Left cardiac atrium (tissue), 4 donors: ENCODE data around the gene ITPR3. TPM values are rescaled to one million over a fixed set of nuclear protein-coding genes. Genes with fewer than 3 reads are reported as not detected.

Source experiments
- ATAC-seq, 2 donors: fragments of 200-7000 bp; cut with Tn5 transposase; one replicate each; pipeline ENCODE4 v1.9.1; 2020; ENCODE audit warnings: mild to moderate bottlenecking in 2 of 2, moderate library complexity in 2 of 2
- DNase-seq: peaks from one replicate; pipeline ENCODE4 v3.0.0-alpha.2; 2020
- intact Hi-C, 2 donors: fragments of 100-400 bp; cut with DNase I; formaldehyde crosslinking; loops; one replicate each; pipeline versions ENCODE4 v1.14.1 to v1.15.1; 2022 to 2023
- total RNA-seq, 2 donors: library from RNA; stranded (reverse); fragmentation: NEBNext Ultra II Directional; extraction: Animal tissue kit (Norgen Biotek cat#: 25700); gene quantifications; one replicate each; pipeline ENCODE4 v1.2.1, GENCODE V29; 2021
- donor health status: DM: no; HTN: yes; CAD: no.
- donor health status: DM: no; HTN: yes; CAD: no; lungs with severe emphysema.
- donor health status: DM: yes; HTN: yes; CAD: no.
- donor health status: Dilated cardiomyopathy.

Gene ITPR3
- total RNA-seq, 2 donors from 2014 or later: 9.6 to 16.6 TPM

- ATAC-seq (no peak), DNase-seq (no peak)
- intact Hi-C loops: loop anchor here (2.0 to 10.0 kb wide), 3 partner anchors 65 to 111 kb away; no protein-coding TSS in a partner anchor
These were observed 78.6 kb downstream of the ITPR3 start for GRCh38 chr6:33699739-33700138.

- ATAC-seq: peak; percentile 13 to 45
- peak; percentile 68 for DNase-seq
These were observed 79.4 kb downstream of the ITPR3 start for GRCh38 chr6:33700391-33701050.

GRCh38 chr6:33702345-33702977 is 81.3 kb downstream of the ITPR3 start:
- peak; percentile 25 to 75 for ATAC-seq
- peak; percentile 14 for DNase-seq
- intact Hi-C loops: no loop called here

More at GRCh38 chr6:33700391-33701050, 79.4 kb downstream of the ITPR3 start:
- intact Hi-C loops: loop anchor here (2.0 kb wide), 2 partner anchors 110 to 112 kb away; no protein-coding TSS in a partner anchor

GRCh38 chr6:33704215-33705066 is 83.3 kb downstream of the ITPR3 start:
- intact Hi-C loops: no loop called here
- DNase-seq (no peak), ATAC-seq (no peak)

- ATAC-seq (no peak), DNase-seq (no peak)
- intact Hi-C loops: no loop called here
These were observed 84.3 kb downstream of the ITPR3 start for GRCh38 chr6:33705268-33705885.

GRCh38 chr6:33705955-33706725 is 85.0 kb downstream of the ITPR3 start:
- DNase-seq (peak; percentile 13), ATAC-seq (no peak)
- intact Hi-C loops: no loop called here

- intact Hi-C loops: no loop called here
- ATAC-seq: no peak
- peak; percentile 5 for DNase-seq
These were observed 86.6 kb downstream of the ITPR3 start for GRCh38 chr6:33707771-33708170.

GRCh38 chr6:33708516-33709204 is 87.5 kb downstream of the ITPR3 start:
- no peak for ATAC-seq
- peak; percentile 0 for DNase-seq
- intact Hi-C loops: no loop called here

GRCh38 chr6:33709605-33710295 is 88.6 kb downstream of the ITPR3 start:
- peak in 1 of 2 donors; percentile 2 for ATAC-seq
- intact Hi-C loops: loop anchor here in 1 of 2 donors (2.0 kb wide), 1 partner anchor 53 kb away; no protein-coding TSS in a partner anchor
- peak; percentile 18 for DNase-seq

GRCh38 chr6:33710296-33711121 is 89.4 kb downstream of the ITPR3 start:
- DNase-seq (no peak), ATAC-seq (no peak)
- intact Hi-C loops: loop anchor here in 1 of 2 donors (2.0 kb wide), 1 partner anchor 52 kb away; no protein-coding TSS in a partner anchor

GRCh38 chr6:33711140-33712129 is 90.3 kb downstream of the ITPR3 start, which contains the start of gene UQCC2:
TSS of gene UQCC2 (minus strand) at chr6:33711700. CDS start at chr6:33711686, 14 bp downstream.
- peak; percentile 97 to 99 for ATAC-seq
- intact Hi-C loops: loop anchor here in 1 of 2 donors (2.0 kb wide), 1 partner anchor 51 kb away; no protein-coding TSS in a partner anchor

GRCh38 chr6:33712914-33713313 is 91.8 kb downstream of the ITPR3 start:
- ATAC-seq (no peak), DNase-seq (no peak)
- intact Hi-C loops: no loop called here

More at GRCh38 chr6:33711140-33712129, 90.3 kb downstream of the ITPR3 start, which contains the start of gene UQCC2:
- peak; percentile 99 for DNase-seq

GRCh38 chr6:33713786-33714185 is 92.7 kb downstream of the ITPR3 start:
- intact Hi-C loops: no loop called here
- no peak for DNase-seq
- no peak for ATAC-seq

GRCh38 chr6:33714385-33715040 is 93.4 kb downstream of the ITPR3 start:
- intact Hi-C loops: no loop called here
- DNase-seq: no peak
- no peak for ATAC-seq
